H1 (cell line): ENCODE measurements around the gene SULF2. TPM values are rescaled to one million over a fixed set of nuclear protein-coding genes. Genes with fewer than 3 reads are reported as not detected.

ENCODE experiments used
- CTCF ChIA-PET: fragments of 300-600 bp; sonication (Branson Sonifier 250); formaldehyde crosslinking; loops from one replicate; lab custom pipeline; 2021; ENCODE audit not compliant: partially characterized antibody; lab: Charles Lee
- POLR2A ChIA-PET: fragments of 300-600 bp; sonication (Branson Sonifier 250); formaldehyde crosslinking; loops from one replicate; lab custom pipeline; 2021; ENCODE audit warnings: inconsistent platforms; ENCODE audit not compliant: partially characterized antibody; lab: Charles Lee
- DNase-seq, 2 experiments: peaks; one replicate each; pipeline versions ENCODE4 v3.0.0 to v3.0.0-alpha.2; 2010 to 2022; ENCODE audit warnings: low spot score in 2 of 2, low read depth in 1 of 2, mixed read lengths in 1 of 2
- FAIRE-seq: peaks from 2 replicates; lab custom pipeline; 2011; peaks lifted over from hg19 to GRCh38; lab: Jason Lieb, UNC
- H2AFZ ChIP-seq: 2 replicates; pipeline ENCODE4 v1.8.1; 2012; ENCODE audit warnings: low read length, inconsistent platforms
- H2AK5ac ChIP-seq: 2 replicates; pipeline ENCODE4 v1.6.1; 2013; ENCODE audit warnings: low read depth, low read length
- H2BK120ac ChIP-seq: replicated peaks from 2 replicates; pipeline ENCODE3; 2013; ENCODE audit warnings: low read depth, low read length, inconsistent platforms
- H2BK12ac ChIP-seq: 2 replicates; pipeline ENCODE4 v1.6.1; 2013; ENCODE audit warnings: low read depth, low read length
- H2BK15ac ChIP-seq: 2 replicates; pipeline ENCODE4 v1.6.1; 2013; ENCODE audit warnings: low read length
- H2BK20ac ChIP-seq: 2 replicates; pipeline ENCODE4 v1.6.1; 2013; ENCODE audit warnings: low read length
- H2BK5ac ChIP-seq: 2 replicates; pipeline ENCODE4 v1.6.1; 2013; ENCODE audit warnings: low read depth, low read length
- H3K14ac ChIP-seq: 2 replicates; pipeline ENCODE4 v1.6.1; 2013; ENCODE audit warnings: inconsistent platforms; ENCODE audit not compliant: insufficient read length
- H3K18ac ChIP-seq: 2 replicates; pipeline ENCODE4 v1.6.1; 2013; ENCODE audit warnings: low read length; ENCODE audit errors: extremely low read depth
- H3K23ac ChIP-seq: 2 replicates; pipeline ENCODE4 v1.6.1; 2013; ENCODE audit warnings: inconsistent platforms; ENCODE audit not compliant: insufficient read length
- H3K23me2 ChIP-seq: 2 replicates; pipeline ENCODE4 v1.6.1; 2013; ENCODE audit warnings: low read depth, low read length
- H3K27ac ChIP-seq: 2 replicates; pipeline ENCODE4 v1.6.1; 2011; ENCODE audit warnings: low read depth, low read length, inconsistent platforms
- H3K27me3 ChIP-seq, 4 experiments: replicated peaks in 1 of 4; 1 replicate in 1 of 4; 2 replicates in 3 of 4; pipeline versions ENCODE4 v1.6.1 to v1.8.1; 2011 to 2013; ENCODE audit warnings: low read length in 3 of 4, mild to moderate bottlenecking in 3 of 4, inconsistent platforms in 2 of 4, mixed read lengths in 2 of 4, moderate library complexity in 1 of 4; ENCODE audit not compliant: control insufficient read depth in 3 of 4, insufficient read depth in 3 of 4; ENCODE audit errors: extremely low read depth in 1 of 4
- H3K36me3 ChIP-seq, 4 experiments: 2 replicates each; pipeline versions ENCODE4 v1.6.1 to v1.8.1; 2011 to 2013; ENCODE audit warnings: mild to moderate bottlenecking in 4 of 4, low read length in 3 of 4, moderate library complexity in 2 of 4, control low read depth in 1 of 4, inconsistent platforms in 1 of 4; ENCODE audit not compliant: insufficient read depth in 4 of 4, control insufficient read depth in 2 of 4
- H3K4ac ChIP-seq: replicated peaks from 2 replicates; pipeline ENCODE3; 2013; ENCODE audit warnings: low read length, low read depth, mixed read lengths, inconsistent platforms; ENCODE audit not compliant: insufficient read length
- H3K4me1 ChIP-seq, 4 experiments: replicated peaks in 1 of 4; 1 replicate in 1 of 4; 2 replicates in 3 of 4; pipeline versions ENCODE4 v1.6.1 to v1.8.1; 2011 to 2013; ENCODE audit warnings: low read length in 3 of 4, inconsistent platforms in 2 of 4, mixed read lengths in 1 of 4; ENCODE audit not compliant: insufficient read depth in 4 of 4, control insufficient read depth in 3 of 4
- H3K4me2 ChIP-seq, 2 experiments: 2 replicates each; pipeline versions ENCODE4 v1.6.1 to v1.8.1; 2011 to 2013; ENCODE audit warnings: low read depth in 2 of 2, low read length in 2 of 2, control low read depth in 1 of 2, inconsistent platforms in 1 of 2, mild to moderate bottlenecking in 1 of 2; ENCODE audit not compliant: insufficient read depth in 1 of 2
- H3K4me3 ChIP-seq, 4 experiments: fragments of 200-600, 300-600 bp in 1 of 4; sonication (generic), shearing (Covaris generic), sonication (Bioruptor Twin) in 1 of 4; 2 replicates each; pipeline versions ENCODE4 v1.5.1 to v1.8.1; 2011 to 2016; ENCODE audit warnings: low read length in 4 of 4, low read depth in 3 of 4, control low read depth in 2 of 4, inconsistent platforms in 2 of 4, mild to moderate bottlenecking in 2 of 4, mixed read lengths in 1 of 4, moderate library complexity in 1 of 4; ENCODE audit not compliant: insufficient read depth in 2 of 4; ENCODE audit errors: extremely low read depth in 1 of 4
- H3K56ac ChIP-seq: replicated peaks from 2 replicates; pipeline ENCODE3; 2013; ENCODE audit warnings: low read depth, mild to moderate bottlenecking, mixed read lengths, low read length, inconsistent platforms; ENCODE audit not compliant: insufficient read length
- H3K79me1 ChIP-seq: 2 replicates; pipeline ENCODE4 v1.6.1; 2013; ENCODE audit warnings: low read depth, low read length, control low read depth
- H3K79me2 ChIP-seq, 2 experiments: 2 replicates each; pipeline versions ENCODE4 v1.6.1 to v1.8.1; 2012 to 2013; ENCODE audit warnings: low read length in 2 of 2, mild to moderate bottlenecking in 2 of 2, inconsistent platforms in 1 of 2; ENCODE audit not compliant: insufficient read depth in 2 of 2, control insufficient read depth in 1 of 2
- H3K9ac ChIP-seq, 4 experiments: replicated peaks in 1 of 4; 1 replicate in 1 of 4; 2 replicates in 3 of 4; pipeline versions ENCODE4 v1.6.1 to v1.8.1; 2011 to 2013; ENCODE audit warnings: low read depth in 3 of 4, low read length in 3 of 4, control low read depth in 2 of 4, mild to moderate bottlenecking in 2 of 4, moderate library complexity in 2 of 4, inconsistent platforms in 1 of 4; ENCODE audit errors: extremely low read depth in 1 of 4
- H3K9me3 ChIP-seq, 2 experiments: 2 replicates each; pipeline versions ENCODE4 v1.6.1 to v1.8.1; 2012 to 2013; ENCODE audit warnings: mild to moderate bottlenecking in 2 of 2, moderate library complexity in 2 of 2, control low read depth in 1 of 2, inconsistent platforms in 1 of 2, low read depth in 1 of 2, low read length in 1 of 2, mixed read lengths in 1 of 2; ENCODE audit not compliant: insufficient read depth in 2 of 2
- H4K20me1 ChIP-seq, 2 experiments: replicated peaks in 1 of 2; 2 replicates each; pipeline versions ENCODE3 to v1.8.1; 2011 to 2013; ENCODE audit warnings: inconsistent platforms in 2 of 2, low read length in 2 of 2, mild to moderate bottlenecking in 1 of 2; ENCODE audit not compliant: insufficient read depth in 2 of 2, control insufficient read depth in 1 of 2
- H4K5ac ChIP-seq: 2 replicates; pipeline ENCODE4 v1.6.1; 2013; ENCODE audit warnings: low read length, low read depth, mixed read lengths, inconsistent platforms; ENCODE audit not compliant: insufficient read length
- H4K8ac ChIP-seq: 2 replicates; pipeline ENCODE4 v1.8.0; 2013; ENCODE audit warnings: mild to moderate bottlenecking, moderate library complexity, low read length, inconsistent platforms; ENCODE audit not compliant: insufficient read depth; ENCODE audit errors: extremely low read depth
- H4K91ac ChIP-seq: replicated peaks from 2 replicates; pipeline ENCODE3; 2013; ENCODE audit warnings: low read length, mixed read lengths, inconsistent platforms; ENCODE audit not compliant: insufficient read length
- EGR1 ChIP-seq: IDR thresholded peaks from 2 replicates; pipeline ENCODE4 v1.6.1; 2011; ENCODE audit warnings: low read depth, low read length, borderline replicate concordance
- WGBS, 2 experiments: shearing (Covaris generic) in 1 of 2; methylation state at CpG; one replicate each; pipeline versions ENCODE4 v1.1.6 to v1.1.7; 2013 to 2015; ENCODE audit warnings: low lambda C conversion rate in 2 of 2, mixed read lengths in 2 of 2, inconsistent platforms in 1 of 2, low coverage in 1 of 2, missing lambda C conversion rate in 1 of 2; ENCODE audit not compliant: insufficient replicate concordance in 2 of 2, insufficient coverage in 1 of 2, insufficient read length in 1 of 2; ENCODE audit errors: extremely low coverage in 1 of 2, missing lambda C conversion rate in 1 of 2; 5-methylcytosine and 5-hydroxymethylcytosine counted together
- polyA plus RNA-seq, 7 experiments: library from polyadenylated mRNA; depleted of rRNA in 3 of 7; stranded (reverse) in 5 of 7; unstranded in 2 of 7; fragments of >200 nt in 5 of 7; fragments of 200-250 nt in 2 of 7; gene quantifications; 1 replicate in 5 of 7; 2 replicates in 1 of 7; 4 replicates in 1 of 7; pipeline versions ENCODE4 v1.2.1 to v1.2.3, GENCODE V29; 2011 to 2013; ENCODE audit warnings: missing spikeins in 2 of 7, mixed read lengths in 2 of 7
- total RNA-seq: library from RNA; stranded (reverse); fragmentation: NEBNext Ultra II Directional; extraction: Animal tissue kit (Norgen Biotek cat#: 25700); gene quantifications from 2 replicates; pipeline ENCODE4 v1.2.1, GENCODE V29; 2021

The SULF2 gene
- total and polyA plus RNA-seq, 2 of the 8 experiments (the other 6 are each of a cell fraction or from before 2014, with no cell fraction given), result 15.7 to 28.2 TPM

DNA sequence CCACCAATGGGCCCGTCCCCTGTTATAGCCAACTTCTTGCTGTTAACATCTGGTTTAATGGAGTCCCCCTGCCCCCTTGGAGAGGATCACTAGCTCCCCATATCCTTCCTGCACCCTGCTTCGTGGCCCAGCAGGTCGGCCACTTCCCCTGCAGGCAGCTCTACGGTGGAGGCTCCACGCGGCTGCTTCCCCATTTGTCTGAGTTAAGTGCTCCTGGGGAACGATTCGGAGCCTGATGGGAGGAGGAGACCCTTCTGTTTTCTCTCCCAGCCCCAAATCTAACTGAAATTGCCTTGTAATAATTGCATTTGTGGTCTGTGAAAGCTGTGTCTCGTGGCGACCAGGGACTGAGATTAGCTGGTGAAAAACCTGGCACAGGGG, 74.6 kb downstream of the SULF2 start:
- POLR2A ChIA-PET, result no interaction called here
- H3K4ac ChIP-seq, result no peak overlapping the region
- no peaks in the 10 kb centered on the region for H4K20me1 ChIP-seq
- 83% methylated on average over 10 of the region's 10 CpGs; no CpG with 5 or more reads in 1 of the 2 experiments for WGBS, 2 experiments
- H4K8ac ChIP-seq, result no peak overlapping the region
- no peak overlapping the region for H2AFZ ChIP-seq
- no peak overlapping the region for H2BK15ac ChIP-seq
- no peak overlapping the region for H2BK20ac ChIP-seq
- no peaks in the 10 kb centered on the region for H3K9me3 ChIP-seq
- no peak overlapping the region for H2BK12ac ChIP-seq
- CTCF ChIA-PET, result interaction anchor here (0.7 to 3.1 kb wide), 3 partner anchors 12 to 738 kb away, joined by 3 to 16 read pairs (median 6); no protein-coding TSS in a partner anchor
- no peak overlapping the region for H3K18ac ChIP-seq
- H3K56ac ChIP-seq, result no peak overlapping the region
- H3K23ac ChIP-seq, result no peak overlapping the region
- H3K79me2 ChIP-seq, result no peaks in the 10 kb centered on the region
- H3K36me3 ChIP-seq, result no peaks in the 10 kb centered on the region; a peak in 1 of 8 replicates
- H3K4me2 ChIP-seq, result no peak overlapping the region
- peaks cover 0 to 2% (median 0%) of the 10 kb centered on the region in 4 experiments; a peak in 1 of 7 replicates for H3K4me1 ChIP-seq
- H3K9ac ChIP-seq, result no peak overlapping the region
- peak overlapping the region; percentile 17; the same call in 1 of the 2 replicates for H2AK5ac ChIP-seq
- H3K27ac ChIP-seq, result no peak overlapping the region
- FAIRE-seq (no peak), DNase-seq (no peak)
- H3K14ac ChIP-seq, result no peak overlapping the region
- no peak overlapping the region for H2BK120ac ChIP-seq
- no peaks in the 10 kb centered on the region for H3K79me1 ChIP-seq
- H3K23me2 ChIP-seq, result no peaks in the 10 kb centered on the region; the same call in 1 of the 2 replicates
- no peak overlapping the region for H4K91ac ChIP-seq
- no peak overlapping the region for H3K4me3 ChIP-seq
- peak overlapping the region; percentile 35; the same call in 1 of the 2 replicates for H2BK5ac ChIP-seq
- H3K27me3 ChIP-seq, result no peaks in the 10 kb centered on the region
- H4K5ac ChIP-seq, result no peak overlapping the region
- TF ChIP-seq EGR1, result no peak
